Transverse colon (tissue), 4 donors: ENCODE results near the gene SDCCAG8.

Experiments
- EP300 ChIP-seq: sonication (generic); formaldehyde crosslinking; IDR thresholded peaks from one replicate; pipeline ENCODE4 v1.6.1; 2017; ENCODE audit warnings: antibody characterized with exemption, low read depth
- POLR2A ChIP-seq: fragments of 450-650 bp; IDR thresholded peaks from one replicate; pipeline ENCODE4 v1.6.1; 2016; ENCODE audit warnings: antibody characterized with exemption, mild to moderate bottlenecking, moderate library complexity
- POLR2AphosphoS5 ChIP-seq, 3 donors: sonication (generic); formaldehyde crosslinking; IDR thresholded peaks; one replicate each; pipeline ENCODE4 v1.6.1; 2016; ENCODE audit warnings: antibody characterized with exemption in 3 of 3
- TF ChIP-seq, protein P1 (sequence below), 5 experiments: fragments of 200-600 bp in 3 of 5; fragments of 450-650 bp in 2 of 5; sonication (generic) in 3 of 5; IDR thresholded peaks; 1 replicate in 2 of 5; 2 replicates in 3 of 5; pipeline ENCODE4 v1.5.1; 2016 to 2017; ENCODE audit warnings: antibody characterized with exemption in 5 of 5, inconsistent platforms in 3 of 5, mild to moderate bottlenecking in 2 of 5, moderate library complexity in 1 of 5

DNA sequence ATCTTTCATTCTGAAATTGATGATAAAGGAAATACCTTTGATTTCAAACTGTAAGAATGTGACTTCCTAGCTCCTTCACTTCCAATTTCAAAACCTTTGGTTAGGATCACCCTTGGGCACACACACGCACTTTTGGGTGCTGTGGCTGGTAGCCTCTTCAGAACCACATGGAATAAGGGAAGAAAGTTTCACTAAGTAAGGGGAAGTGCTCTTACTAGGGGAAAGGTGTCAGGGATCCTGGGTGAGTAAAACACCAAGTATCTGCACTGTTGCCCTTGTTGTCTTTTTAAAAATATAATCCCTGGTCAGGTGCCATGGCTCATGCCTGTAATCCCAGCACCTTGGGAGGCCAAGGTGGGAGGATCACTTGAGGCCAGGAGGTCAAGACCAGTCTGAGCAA lies 132.4 kb downstream of the SDCCAG8 start:
- TF ChIP-seq, protein P1, sequence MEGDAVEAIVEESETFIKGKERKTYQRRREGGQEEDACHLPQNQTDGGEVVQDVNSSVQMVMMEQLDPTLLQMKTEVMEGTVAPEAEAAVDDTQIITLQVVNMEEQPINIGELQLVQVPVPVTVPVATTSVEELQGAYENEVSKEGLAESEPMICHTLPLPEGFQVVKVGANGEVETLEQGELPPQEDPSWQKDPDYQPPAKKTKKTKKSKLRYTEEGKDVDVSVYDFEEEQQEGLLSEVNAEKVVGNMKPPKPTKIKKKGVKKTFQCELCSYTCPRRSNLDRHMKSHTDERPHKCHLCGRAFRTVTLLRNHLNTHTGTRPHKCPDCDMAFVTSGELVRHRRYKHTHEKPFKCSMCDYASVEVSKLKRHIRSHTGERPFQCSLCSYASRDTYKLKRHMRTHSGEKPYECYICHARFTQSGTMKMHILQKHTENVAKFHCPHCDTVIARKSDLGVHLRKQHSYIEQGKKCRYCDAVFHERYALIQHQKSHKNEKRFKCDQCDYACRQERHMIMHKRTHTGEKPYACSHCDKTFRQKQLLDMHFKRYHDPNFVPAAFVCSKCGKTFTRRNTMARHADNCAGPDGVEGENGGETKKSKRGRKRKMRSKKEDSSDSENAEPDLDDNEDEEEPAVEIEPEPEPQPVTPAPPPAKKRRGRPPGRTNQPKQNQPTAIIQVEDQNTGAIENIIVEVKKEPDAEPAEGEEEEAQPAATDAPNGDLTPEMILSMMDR (IDR thresholded peaks at IDR 0.05) = no peak
- TF ChIP-seq EP300 = no peak
- no peak for TF ChIP-seq POLR2A
- no peak for TF ChIP-seq POLR2AphosphoS5 (IDR thresholded peaks at IDR 0.05)
